Measurements from ENCODE around the gene SORCS2. TPM values are rescaled to one million over a fixed set of nuclear protein-coding genes. Genes with fewer than 3 reads are reported as not detected.

Gene SORCS2
- total and polyA plus RNA-seq, 2 of the 13 experiments (the other 11 are each of a cell fraction or from before 2014, with no cell fraction given), result 0.82 to 1.0 TPM

DNA sequence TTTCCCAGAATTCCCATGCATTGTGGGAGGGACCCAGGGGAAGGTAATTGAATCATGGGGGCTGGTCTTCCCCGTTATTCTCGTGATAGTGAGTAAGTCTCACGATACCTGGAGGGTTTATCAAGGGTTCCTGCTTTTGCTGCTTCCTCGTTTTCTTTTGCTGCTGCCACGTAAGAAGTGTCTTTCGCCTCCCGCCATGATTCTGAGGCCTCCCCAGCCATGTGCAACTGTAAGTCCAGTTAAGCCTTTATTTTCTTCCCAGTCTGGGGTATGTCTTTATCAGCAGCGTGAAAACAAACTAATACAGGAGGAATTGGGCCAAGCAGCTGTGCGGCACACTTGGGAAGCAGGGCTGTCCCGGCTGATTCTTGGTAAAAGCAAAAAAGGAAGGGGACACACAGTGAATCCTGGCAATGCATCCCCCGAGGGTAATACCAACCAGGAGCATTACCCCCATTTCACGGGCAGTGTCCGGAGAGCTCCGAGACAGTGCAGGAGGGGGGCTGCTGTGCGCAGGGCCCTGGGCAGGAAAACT is 561.7 kb downstream of the SORCS2 start (continued):
- TF ChIP-seq, protein P1, sequence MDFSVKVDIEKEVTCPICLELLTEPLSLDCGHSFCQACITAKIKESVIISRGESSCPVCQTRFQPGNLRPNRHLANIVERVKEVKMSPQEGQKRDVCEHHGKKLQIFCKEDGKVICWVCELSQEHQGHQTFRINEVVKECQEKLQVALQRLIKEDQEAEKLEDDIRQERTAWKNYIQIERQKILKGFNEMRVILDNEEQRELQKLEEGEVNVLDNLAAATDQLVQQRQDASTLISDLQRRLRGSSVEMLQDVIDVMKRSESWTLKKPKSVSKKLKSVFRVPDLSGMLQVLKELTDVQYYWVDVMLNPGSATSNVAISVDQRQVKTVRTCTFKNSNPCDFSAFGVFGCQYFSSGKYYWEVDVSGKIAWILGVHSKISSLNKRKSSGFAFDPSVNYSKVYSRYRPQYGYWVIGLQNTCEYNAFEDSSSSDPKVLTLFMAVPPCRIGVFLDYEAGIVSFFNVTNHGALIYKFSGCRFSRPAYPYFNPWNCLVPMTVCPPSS (IDR thresholded peaks at IDR 0.05), result no peak

DNA sequence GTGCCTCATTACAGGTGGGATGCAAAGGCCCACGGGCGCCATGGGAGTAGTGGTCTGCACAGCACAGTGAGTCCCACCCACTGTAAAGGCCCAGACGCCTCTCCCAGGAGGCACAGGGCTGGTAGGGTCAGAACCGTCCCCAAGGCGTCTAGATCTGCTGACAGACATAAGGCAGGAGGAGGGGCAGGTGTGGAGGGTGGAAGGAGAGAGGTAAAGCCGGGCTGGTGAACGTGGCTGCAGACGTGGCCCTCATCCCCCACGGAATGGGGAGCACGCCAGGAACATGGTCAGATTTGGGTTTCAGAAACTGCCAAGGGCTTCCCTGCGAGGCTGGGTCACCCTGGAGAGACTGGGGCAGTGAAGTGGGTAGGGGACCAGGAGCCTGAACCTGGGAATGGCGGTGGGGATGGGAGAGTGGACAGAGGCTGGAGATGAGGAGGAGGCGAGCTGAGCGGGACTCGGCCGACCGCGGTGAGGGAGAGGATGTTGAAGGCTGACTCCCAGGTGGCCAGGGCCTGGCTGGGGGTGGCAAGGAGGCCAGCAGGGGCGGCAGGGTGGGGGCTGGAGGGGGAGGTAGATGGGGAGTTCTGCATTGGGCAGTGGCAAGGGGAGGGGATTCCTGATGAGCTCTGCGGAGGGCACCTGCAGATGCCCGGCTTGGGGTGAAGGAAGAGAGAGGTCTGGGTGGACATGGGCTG is 562.4 kb downstream of the SORCS2 start:
- FAIRE-seq, result no peak
- TF ChIP-seq GTF2F1 (IDR thresholded peaks at IDR 0.05; ENCODE audit: low read length), result no peak
- no peak for TF ChIP-seq ARNT (IDR thresholded peaks at IDR 0.05)
- no peak for TF ChIP-seq KLF13 (CRISPR knock-in tag; IDR thresholded peaks at IDR 0.05)
- no peak for TF ChIP-seq NCOA1 (CRISPR knock-in tag; IDR thresholded peaks at IDR 0.05)
- TF ChIP-seq, protein P2, sequence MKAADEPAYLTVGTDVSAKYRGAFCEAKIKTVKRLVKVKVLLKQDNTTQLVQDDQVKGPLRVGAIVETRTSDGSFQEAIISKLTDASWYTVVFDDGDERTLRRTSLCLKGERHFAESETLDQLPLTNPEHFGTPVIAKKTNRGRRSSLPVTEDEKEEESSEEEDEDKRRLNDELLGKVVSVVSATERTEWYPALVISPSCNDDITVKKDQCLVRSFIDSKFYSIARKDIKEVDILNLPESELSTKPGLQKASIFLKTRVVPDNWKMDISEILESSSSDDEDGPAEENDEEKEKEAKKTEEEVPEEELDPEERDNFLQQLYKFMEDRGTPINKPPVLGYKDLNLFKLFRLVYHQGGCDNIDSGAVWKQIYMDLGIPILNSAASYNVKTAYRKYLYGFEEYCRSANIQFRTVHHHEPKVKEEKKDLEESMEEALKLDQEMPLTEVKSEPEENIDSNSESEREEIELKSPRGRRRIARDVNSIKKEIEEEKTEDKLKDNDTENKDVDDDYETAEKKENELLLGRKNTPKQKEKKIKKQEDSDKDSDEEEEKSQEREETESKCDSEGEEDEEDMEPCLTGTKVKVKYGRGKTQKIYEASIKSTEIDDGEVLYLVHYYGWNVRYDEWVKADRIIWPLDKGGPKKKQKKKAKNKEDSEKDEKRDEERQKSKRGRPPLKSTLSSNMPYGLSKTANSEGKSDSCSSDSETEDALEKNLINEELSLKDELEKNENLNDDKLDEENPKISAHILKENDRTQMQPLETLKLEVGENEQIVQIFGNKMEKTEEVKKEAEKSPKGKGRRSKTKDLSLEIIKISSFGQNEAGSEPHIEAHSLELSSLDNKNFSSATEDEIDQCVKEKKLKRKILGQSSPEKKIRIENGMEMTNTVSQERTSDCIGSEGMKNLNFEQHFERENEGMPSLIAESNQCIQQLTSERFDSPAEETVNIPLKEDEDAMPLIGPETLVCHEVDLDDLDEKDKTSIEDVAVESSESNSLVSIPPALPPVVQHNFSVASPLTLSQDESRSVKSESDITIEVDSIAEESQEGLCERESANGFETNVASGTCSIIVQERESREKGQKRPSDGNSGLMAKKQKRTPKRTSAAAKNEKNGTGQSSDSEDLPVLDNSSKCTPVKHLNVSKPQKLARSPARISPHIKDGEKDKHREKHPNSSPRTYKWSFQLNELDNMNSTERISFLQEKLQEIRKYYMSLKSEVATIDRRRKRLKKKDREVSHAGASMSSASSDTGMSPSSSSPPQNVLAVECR (CRISPR knock-in tag; IDR thresholded peaks at IDR 0.05; ENCODE audit: borderline replicate concordance), result no peak
- TF ChIP-seq HMGA1 (CRISPR knock-in tag; conservative IDR thresholded peaks at IDR 0.05), result no peak
- no peak for TF ChIP-seq ZNF562 (CRISPR knock-in tag; IDR thresholded peaks at IDR 0.05; ENCODE audit: borderline replicate concordance)
- TF ChIP-seq, protein P3, sequence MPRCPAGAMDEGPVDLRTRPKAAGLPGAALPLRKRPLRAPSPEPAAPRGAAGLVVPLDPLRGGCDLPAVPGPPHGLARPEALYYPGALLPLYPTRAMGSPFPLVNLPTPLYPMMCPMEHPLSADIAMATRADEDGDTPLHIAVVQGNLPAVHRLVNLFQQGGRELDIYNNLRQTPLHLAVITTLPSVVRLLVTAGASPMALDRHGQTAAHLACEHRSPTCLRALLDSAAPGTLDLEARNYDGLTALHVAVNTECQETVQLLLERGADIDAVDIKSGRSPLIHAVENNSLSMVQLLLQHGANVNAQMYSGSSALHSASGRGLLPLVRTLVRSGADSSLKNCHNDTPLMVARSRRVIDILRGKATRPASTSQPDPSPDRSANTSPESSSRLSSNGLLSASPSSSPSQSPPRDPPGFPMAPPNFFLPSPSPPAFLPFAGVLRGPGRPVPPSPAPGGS (CRISPR knock-in tag; IDR thresholded peaks at IDR 0.05), result no peak
- no peak for TF ChIP-seq ZFP36L2 (CRISPR knock-in tag; IDR thresholded peaks at IDR 0.05)
- TF ChIP-seq ZNF282 (IDR thresholded peaks at IDR 0.05; ENCODE audit: partially characterized antibody), result no peak
- TF ChIP-seq CREM (IDR thresholded peaks at IDR 0.05), result no peak
- TF ChIP-seq CREM (CRISPR knock-in tag; IDR thresholded peaks at IDR 0.05), result no peak
- no peak for TF ChIP-seq FOXP1 (IDR thresholded peaks at IDR 0.05)
- TF ChIP-seq FOXP1 (CRISPR knock-in tag; IDR thresholded peaks at IDR 0.05), result no peak
- TF ChIP-seq ZSCAN22 (CRISPR knock-in tag; IDR thresholded peaks at IDR 0.05), result no peak
- TF ChIP-seq CAMTA2 (CRISPR knock-in tag; IDR thresholded peaks at IDR 0.05; ENCODE audit: borderline replicate concordance), result no peak
- TF ChIP-seq SOX6 (IDR thresholded peaks at IDR 0.05), result no peak
- TF ChIP-seq SOX6 (CRISPR knock-in tag; IDR thresholded peaks at IDR 0.05), result no peak
- TF ChIP-seq ZNF496 (CRISPR knock-in tag; IDR thresholded peaks at IDR 0.05; ENCODE audit: insufficient replicate concordance), result no peak

More for the DNA sequence above, 562.4 kb downstream of the SORCS2 start:
- 88% methylated on average over 21 of the region's 21 CpGs for WGBS (ENCODE audit: low lambda C conversion rate)
- Histone ChIP-seq H3K4me3 (replicated peaks in 1 of 3; ENCODE audit: insufficient read depth in 1 of 3, low read depth in 2 of 3, low read length in 3 of 3) (no peak overlapping the region), H3K9me3 (ENCODE audit: low read length) (no peaks in the 10 kb centered on the region), H3K27ac (ENCODE audit: extremely low read length, insufficient read depth, low read length) (no peak overlapping the region), H3K36me3 (replicated peaks in 1 of 2; ENCODE audit: control insufficient read depth in 1 of 2, insufficient read depth in 2 of 2, low read length in 2 of 2) (no peaks in the 10 kb centered on the region), H3K79me2 (ENCODE audit: insufficient read depth, low read length) (no peaks in the 10 kb centered on the region), H2AFZ (ENCODE audit: low read length) (no peak overlapping the region), H3K27me3 (ENCODE audit: control insufficient read depth in 1 of 2, insufficient read depth in 2 of 2, low read length in 2 of 2) (no peaks in the 10 kb centered on the region), H3K4me2 (ENCODE audit: low read depth, low read length) (no peak overlapping the region), H4K20me1 (ENCODE audit: insufficient read depth, low read length) (no peaks in the 10 kb centered on the region), H3K9ac (ENCODE audit: insufficient read depth, low read depth, low read length) (no peak overlapping the region), H3K4me1 (ENCODE audit: insufficient read depth, low read length) (peaks cover 40% of the 10 kb centered on the region)
- ATAC-seq (no peak), DNase-seq (ENCODE audit: low spot score) (no peak)
- in situ Hi-C loops (cut with HindIII; ENCODE audit: extremely low pct_ligation_motif_present, low pct_unique_long_range_greater_than_20kb), result no loop called here
- ChIA-PET CTCF (ENCODE audit: low intra/inter-chr PET ratio, low total read pairs) (no interaction called here), POLR2A (no interaction called here)
- intact Hi-C loops (cut with micrococcal nuclease; ENCODE audit: unreplicated experiment), result no loop called here
- BruUV-seq (replicated peaks), result no TSS peak
